ENCODE data around the gene ZNF337. TPM values are rescaled to one million over a fixed set of nuclear protein-coding genes. Genes with fewer than 3 reads are reported as not detected.

ZNF337 gene
- total and polyA plus RNA-seq, 4 donors, result 6.8 to 32.6 (median 10.3) TPM

DNA sequence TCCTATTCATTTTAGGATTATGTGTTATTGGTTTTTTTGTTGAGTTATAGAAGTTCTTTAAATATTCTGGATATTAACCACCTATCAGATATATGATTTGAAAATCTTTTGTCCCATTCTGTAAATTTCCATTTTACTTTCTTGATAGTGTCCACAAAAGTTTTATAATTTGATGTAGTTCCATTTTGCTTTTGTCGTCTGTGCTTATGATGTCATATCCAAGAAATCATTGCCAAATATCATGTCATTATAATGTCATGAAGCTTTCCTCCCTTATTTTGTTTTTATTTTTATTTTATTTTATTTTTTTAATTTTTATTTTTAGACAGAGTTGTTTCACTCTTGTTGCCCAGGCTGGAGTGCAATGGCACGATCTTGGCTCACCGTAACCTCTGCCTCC is 51.8 kb downstream of the ZNF337 start:
- Histone ChIP-seq H3K36me3 (ENCODE audit: control insufficient read depth in 4 of 4, insufficient read depth in 4 of 4, low read length in 4 of 4) (peaks cover 0 to 1% (median 0%) of the 10 kb centered on the region in 4 donors), H3K4me1 (ENCODE audit: control insufficient read depth in 5 of 5, insufficient read depth in 5 of 5, low read length in 5 of 5) (no peaks in the 10 kb centered on the region), H3K27me3 (ENCODE audit: control insufficient read depth in 3 of 3, insufficient read depth in 3 of 3, low read length in 2 of 3) (no peaks in the 10 kb centered on the region), H3K4me3 (no peak overlapping the region), H3K27ac (ENCODE audit: low read depth in 1 of 2, low read length in 1 of 2) (no peak overlapping the region), H3K9ac (ENCODE audit: insufficient read depth in 1 of 2, low read length in 2 of 2) (no peak overlapping the region), H3K9me3 (ENCODE audit: control insufficient read depth in 4 of 4, insufficient read depth in 3 of 4, low read length in 3 of 4) (peaks cover 0 to 2% (median 1%) of the 10 kb centered on the region in 4 donors)
- TF ChIP-seq, protein P1, sequence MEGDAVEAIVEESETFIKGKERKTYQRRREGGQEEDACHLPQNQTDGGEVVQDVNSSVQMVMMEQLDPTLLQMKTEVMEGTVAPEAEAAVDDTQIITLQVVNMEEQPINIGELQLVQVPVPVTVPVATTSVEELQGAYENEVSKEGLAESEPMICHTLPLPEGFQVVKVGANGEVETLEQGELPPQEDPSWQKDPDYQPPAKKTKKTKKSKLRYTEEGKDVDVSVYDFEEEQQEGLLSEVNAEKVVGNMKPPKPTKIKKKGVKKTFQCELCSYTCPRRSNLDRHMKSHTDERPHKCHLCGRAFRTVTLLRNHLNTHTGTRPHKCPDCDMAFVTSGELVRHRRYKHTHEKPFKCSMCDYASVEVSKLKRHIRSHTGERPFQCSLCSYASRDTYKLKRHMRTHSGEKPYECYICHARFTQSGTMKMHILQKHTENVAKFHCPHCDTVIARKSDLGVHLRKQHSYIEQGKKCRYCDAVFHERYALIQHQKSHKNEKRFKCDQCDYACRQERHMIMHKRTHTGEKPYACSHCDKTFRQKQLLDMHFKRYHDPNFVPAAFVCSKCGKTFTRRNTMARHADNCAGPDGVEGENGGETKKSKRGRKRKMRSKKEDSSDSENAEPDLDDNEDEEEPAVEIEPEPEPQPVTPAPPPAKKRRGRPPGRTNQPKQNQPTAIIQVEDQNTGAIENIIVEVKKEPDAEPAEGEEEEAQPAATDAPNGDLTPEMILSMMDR (IDR thresholded peaks at IDR 0.05; ENCODE audit: control extremely low read depth, extremely low read depth), result no peak
- DNase-seq (no peak), ATAC-seq (ENCODE audit: insufficient read depth, low FRiP score) (no peak)
- WGBS, 2 donors, result 81 to 99% methylated on average over 3 of the region's 3 CpGs

DNA sequence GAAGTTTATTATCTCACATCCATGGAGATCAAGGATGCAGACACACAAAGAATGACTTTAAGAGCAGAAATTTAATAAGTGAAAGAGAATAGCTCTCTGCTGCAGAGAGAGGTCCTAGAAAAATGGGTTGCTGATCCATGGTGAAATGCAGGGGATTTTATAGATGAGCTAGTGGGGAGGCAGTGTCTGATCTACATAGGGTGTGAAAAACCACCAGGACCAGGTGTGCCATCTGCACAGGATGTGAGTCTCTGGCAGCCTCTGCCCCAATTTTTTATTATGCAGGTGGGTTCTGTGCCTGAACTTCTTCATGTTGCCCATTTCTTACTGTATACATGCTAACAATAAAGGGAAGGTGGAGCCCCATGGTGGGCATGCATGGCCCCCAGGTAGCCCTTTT is 52.9 kb downstream of the ZNF337 start:
- Histone ChIP-seq H3K27ac (ENCODE audit: low read depth in 1 of 2, low read length in 1 of 2) (no peak overlapping the region), H3K4me1 (ENCODE audit: control insufficient read depth in 5 of 5, insufficient read depth in 5 of 5, low read length in 5 of 5) (no peaks in the 10 kb centered on the region), H3K9me3 (ENCODE audit: control insufficient read depth in 4 of 4, insufficient read depth in 3 of 4, low read length in 3 of 4) (peaks cover 0 to 2% (median 1%) of the 10 kb centered on the region in 4 donors), H3K27me3 (ENCODE audit: control insufficient read depth in 3 of 3, insufficient read depth in 3 of 3, low read length in 2 of 3) (no peaks in the 10 kb centered on the region), H3K36me3 (ENCODE audit: control insufficient read depth in 4 of 4, insufficient read depth in 4 of 4, low read length in 4 of 4) (peaks cover 0 to 1% (median 0%) of the 10 kb centered on the region in 4 donors), H3K4me3 (no peak overlapping the region), H3K9ac (ENCODE audit: insufficient read depth in 1 of 2, low read length in 2 of 2) (no peak overlapping the region)
- TF ChIP-seq, protein P1 (IDR thresholded peaks at IDR 0.05; ENCODE audit: control extremely low read depth, extremely low read depth), result no peak
- no peak for DNase-seq
- ATAC-seq (ENCODE audit: insufficient read depth, low FRiP score), result no peak

DNA sequence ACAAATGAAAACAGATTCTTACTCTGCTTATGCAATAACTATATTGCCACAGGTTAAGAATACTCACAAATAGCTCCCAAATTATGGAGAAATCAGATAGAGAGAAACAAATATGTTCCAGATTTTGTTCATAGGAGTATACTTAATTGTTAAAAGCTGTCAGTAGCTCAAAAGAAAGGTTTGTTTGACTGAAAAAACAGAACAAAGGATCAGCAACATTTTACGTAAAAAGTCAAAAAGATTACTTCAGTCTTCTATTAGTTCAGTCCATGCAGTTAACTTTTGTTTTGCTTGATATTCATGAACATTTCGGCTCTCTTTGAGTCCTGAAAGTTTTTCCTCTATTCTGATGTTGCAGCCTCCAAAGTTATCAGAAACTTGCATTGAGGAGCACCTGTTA is 59.4 kb downstream of the ZNF337 start:
- H3K9me3 ChIP-seq (ENCODE audit: control insufficient read depth in 4 of 4, insufficient read depth in 3 of 4, low read length in 3 of 4), result peaks cover 0 to 9% (median 0%) of the 10 kb centered on the region in 4 donors
- DNase-seq, result no peak
- ATAC-seq (ENCODE audit: insufficient read depth, low FRiP score), result no peak
- no peaks in the 10 kb centered on the region for H3K36me3 ChIP-seq (ENCODE audit: control insufficient read depth in 4 of 4, insufficient read depth in 4 of 4, low read length in 4 of 4)
- 96 to 98% methylated on average over 2 of the region's 2 CpGs for WGBS, 2 donors
- H3K27ac ChIP-seq (ENCODE audit: low read depth in 1 of 2, low read length in 1 of 2), result no peak overlapping the region
- no peak overlapping the region for H3K9ac ChIP-seq (ENCODE audit: insufficient read depth in 1 of 2, low read length in 2 of 2)
- no peak overlapping the region for H3K4me3 ChIP-seq
- TF ChIP-seq, protein P1 (IDR thresholded peaks at IDR 0.05; ENCODE audit: control extremely low read depth, extremely low read depth), result no peak
- no peaks in the 10 kb centered on the region for H3K4me1 ChIP-seq (ENCODE audit: control insufficient read depth in 5 of 5, insufficient read depth in 5 of 5, low read length in 5 of 5)
- H3K27me3 ChIP-seq (ENCODE audit: control insufficient read depth in 3 of 3, insufficient read depth in 3 of 3, low read length in 2 of 3), result no peaks in the 10 kb centered on the region

All from lung (tissue), 12 donors.